ENCODE measurements around the gene TMEM72. TPM values are rescaled to one million over a fixed set of nuclear protein-coding genes. Genes with fewer than 3 reads are reported as not detected.
A peak's percentile ranks its signal among the peaks of the same experiment; 100 is the strongest.

Gene TMEM72
- total and polyA plus RNA-seq, 2 of the 13 experiments (the other 11 are each of a cell fraction or from before 2014, with no cell fraction given) = 0.04 TPM; not detected in 1

DNA sequence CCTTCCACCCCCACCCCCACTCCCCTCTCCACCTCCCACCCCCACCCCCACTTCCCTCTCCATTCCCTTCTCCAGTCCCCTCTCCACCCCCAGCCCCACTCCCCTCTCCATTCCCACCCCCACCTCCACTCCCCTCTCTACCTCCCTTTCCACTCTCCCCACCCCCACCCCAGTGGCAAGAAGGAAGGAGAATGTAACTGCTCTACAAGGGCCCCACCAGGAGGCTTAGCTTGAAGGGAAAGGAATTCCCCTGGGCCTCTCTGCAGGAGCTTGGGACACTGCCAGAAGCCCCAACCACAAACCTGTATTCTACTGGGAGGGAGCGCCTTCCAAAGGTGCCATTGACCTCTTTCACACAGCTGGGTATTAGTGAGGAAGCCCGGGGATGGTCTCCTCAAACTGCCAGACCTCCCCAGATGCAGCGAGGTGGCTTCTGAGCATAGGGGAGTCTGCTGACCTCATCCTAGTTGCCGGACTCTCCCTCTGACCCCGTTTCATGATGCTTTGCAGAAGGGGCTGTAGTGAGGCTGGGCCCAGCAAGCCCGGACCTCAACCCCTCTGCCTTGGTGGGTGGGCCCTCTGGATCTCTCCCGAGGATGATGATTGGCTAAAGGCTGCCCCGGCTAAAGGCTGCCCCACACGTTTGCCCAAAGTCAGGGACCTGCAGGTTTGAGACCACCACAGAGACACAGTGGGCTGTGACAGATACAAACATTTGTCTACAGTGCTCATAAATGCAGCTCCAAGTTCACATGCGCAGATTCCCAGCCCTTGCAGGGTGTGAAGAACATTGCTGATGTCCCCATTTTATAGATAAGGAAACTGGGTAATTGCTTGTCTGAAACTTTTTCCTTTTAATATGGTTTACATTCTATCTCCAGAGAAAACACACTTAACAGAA lies 64.5 kb downstream of the TMEM72 start (continued):
- TF ChIP-seq ZNF773 (CRISPR knock-in tag; IDR thresholded peaks at IDR 0.05; ENCODE audit: borderline replicate concordance) (no peak), PTBP1 (IDR thresholded peaks at IDR 0.05; ENCODE audit: low read depth, low read length, poor library complexity, severe bottlenecking) (no peak), CCAR2 (optimal IDR thresholded peaks at IDR 0.05; ENCODE audit: low read depth, low read length) (no peak), ZNF333 (CRISPR knock-in tag; IDR thresholded peaks at IDR 0.05; ENCODE audit: borderline replicate concordance) (no peak), ZNF737 (CRISPR knock-in tag; IDR thresholded peaks at IDR 0.05; ENCODE audit: borderline replicate concordance) (no peak; the same call in 1 of the 2 replicates), RXRB (CRISPR knock-in tag; IDR thresholded peaks at IDR 0.05; ENCODE audit: borderline replicate concordance) (no peak), HMG20A (CRISPR knock-in tag; IDR thresholded peaks at IDR 0.05; ENCODE audit: borderline replicate concordance) (no peak), KLF11 (CRISPR knock-in tag; IDR thresholded peaks at IDR 0.05) (no peak), ZNF317 (CRISPR knock-in tag; IDR thresholded peaks at IDR 0.05) (no peak), STAG1 (CRISPR knock-in tag; IDR thresholded peaks at IDR 0.05) (no peak), ZNF558 (CRISPR knock-in tag; IDR thresholded peaks at IDR 0.05; ENCODE audit: borderline replicate concordance) (no peak; the same call in 1 of the 2 replicates), RBM39 (IDR thresholded peaks at IDR 0.05; ENCODE audit: low read depth, low read length, poor library complexity, severe bottlenecking) (no peak), NFYB (CRISPR knock-in tag; IDR thresholded peaks at IDR 0.05) (peak; percentile 67), EED (CRISPR knock-in tag; IDR thresholded peaks at IDR 0.05) (no peak), RARA (CRISPR knock-in tag; IDR thresholded peaks at IDR 0.05) (peak; percentile 61; the same call in 1 of the 2 replicates), MIER2 (CRISPR knock-in tag; IDR thresholded peaks at IDR 0.05) (no peak), NR1H2 (CRISPR knock-in tag; IDR thresholded peaks at IDR 0.05; ENCODE audit: borderline replicate concordance, low read depth) (peak; percentile 69; the same call in 1 of the 2 replicates), JUND (CRISPR knock-in tag; IDR thresholded peaks at IDR 0.05) (no peak)
- TF ChIP-seq, protein P1, sequence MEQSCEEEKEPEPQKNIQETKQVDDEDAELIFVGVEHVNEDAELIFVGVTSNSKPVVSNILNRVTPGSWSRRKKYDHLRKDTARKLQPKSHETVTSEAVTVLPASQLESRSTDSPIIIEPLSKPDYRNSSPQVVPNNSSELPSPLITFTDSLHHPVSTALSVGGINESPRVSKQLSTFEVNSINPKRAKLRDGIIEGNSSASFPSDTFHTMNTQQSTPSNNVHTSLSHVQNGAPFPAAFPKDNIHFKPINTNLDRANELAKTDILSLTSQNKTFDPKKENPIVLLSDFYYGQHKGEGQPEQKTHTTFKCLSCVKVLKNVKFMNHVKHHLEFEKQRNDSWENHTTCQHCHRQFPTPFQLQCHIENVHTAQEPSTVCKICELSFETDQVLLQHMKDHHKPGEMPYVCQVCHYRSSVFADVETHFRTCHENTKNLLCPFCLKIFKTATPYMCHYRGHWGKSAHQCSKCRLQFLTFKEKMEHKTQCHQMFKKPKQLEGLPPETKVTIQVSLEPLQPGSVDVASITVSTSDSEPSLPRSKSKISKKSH (CRISPR knock-in tag; IDR thresholded peaks at IDR 0.05; ENCODE audit: borderline replicate concordance) = no peak
- TF ChIP-seq, protein P2, sequence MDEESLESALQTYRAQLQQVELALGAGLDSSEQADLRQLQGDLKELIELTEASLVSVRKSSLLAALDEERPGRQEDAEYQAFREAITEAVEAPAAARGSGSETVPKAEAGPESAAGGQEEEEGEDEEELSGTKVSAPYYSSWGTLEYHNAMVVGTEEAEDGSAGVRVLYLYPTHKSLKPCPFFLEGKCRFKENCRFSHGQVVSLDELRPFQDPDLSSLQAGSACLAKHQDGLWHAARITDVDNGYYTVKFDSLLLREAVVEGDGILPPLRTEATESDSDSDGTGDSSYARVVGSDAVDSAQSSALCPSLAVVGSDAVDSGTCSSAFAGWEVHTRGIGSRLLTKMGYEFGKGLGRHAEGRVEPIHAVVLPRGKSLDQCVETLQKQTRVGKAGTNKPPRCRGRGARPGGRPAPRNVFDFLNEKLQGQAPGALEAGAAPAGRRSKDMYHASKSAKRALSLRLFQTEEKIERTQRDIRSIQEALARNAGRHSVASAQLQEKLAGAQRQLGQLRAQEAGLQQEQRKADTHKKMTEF (CRISPR knock-in tag; IDR thresholded peaks at IDR 0.05) = peak; percentile 50
- TF ChIP-seq, protein P3, sequence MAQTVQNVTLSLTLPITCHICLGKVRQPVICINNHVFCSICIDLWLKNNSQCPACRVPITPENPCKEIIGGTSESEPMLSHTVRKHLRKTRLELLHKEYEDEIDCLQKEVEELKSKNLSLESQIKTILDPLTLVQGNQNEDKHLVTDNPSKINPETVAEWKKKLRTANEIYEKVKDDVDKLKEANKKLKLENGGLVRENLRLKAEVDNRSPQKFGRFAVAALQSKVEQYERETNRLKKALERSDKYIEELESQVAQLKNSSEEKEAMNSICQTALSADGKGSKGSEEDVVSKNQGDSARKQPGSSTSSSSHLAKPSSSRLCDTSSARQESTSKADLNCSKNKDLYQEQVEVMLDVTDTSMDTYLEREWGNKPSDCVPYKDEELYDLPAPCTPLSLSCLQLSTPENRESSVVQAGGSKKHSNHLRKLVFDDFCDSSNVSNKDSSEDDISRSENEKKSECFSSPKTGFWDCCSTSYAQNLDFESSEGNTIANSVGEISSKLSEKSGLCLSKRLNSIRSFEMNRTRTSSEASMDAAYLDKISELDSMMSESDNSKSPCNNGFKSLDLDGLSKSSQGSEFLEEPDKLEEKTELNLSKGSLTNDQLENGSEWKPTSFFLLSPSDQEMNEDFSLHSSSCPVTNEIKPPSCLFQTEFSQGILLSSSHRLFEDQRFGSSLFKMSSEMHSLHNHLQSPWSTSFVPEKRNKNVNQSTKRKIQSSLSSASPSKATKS (CRISPR knock-in tag; IDR thresholded peaks at IDR 0.05) = peak; percentile 94; the same call in 1 of the 2 replicates
- TF ChIP-seq, protein P4, sequence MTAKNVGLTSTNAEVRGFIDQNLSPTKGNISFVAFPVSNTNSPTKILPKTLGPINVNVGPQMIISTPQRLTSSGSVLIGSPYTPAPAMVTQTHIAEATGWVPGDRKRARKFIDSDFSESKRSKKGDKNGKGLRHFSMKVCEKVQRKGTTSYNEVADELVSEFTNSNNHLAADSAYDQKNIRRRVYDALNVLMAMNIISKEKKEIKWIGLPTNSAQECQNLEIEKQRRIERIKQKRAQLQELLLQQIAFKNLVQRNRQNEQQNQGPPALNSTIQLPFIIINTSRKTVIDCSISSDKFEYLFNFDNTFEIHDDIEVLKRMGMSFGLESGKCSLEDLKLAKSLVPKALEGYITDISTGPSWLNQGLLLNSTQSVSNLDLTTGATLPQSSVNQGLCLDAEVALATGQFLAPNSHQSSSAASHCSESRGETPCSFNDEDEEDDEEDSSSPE (CRISPR knock-in tag; IDR thresholded peaks at IDR 0.05) = no peak
- TF ChIP-seq, protein P5, sequence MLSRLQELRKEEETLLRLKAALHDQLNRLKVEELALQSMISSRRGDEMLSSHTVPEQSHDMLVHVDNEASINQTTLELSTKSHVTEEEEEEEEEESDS (CRISPR knock-in tag; IDR thresholded peaks at IDR 0.05; ENCODE audit: borderline replicate concordance) = no peak
